NB4 (cell line): Measurements from ENCODE around the gene TSEN2.

Experiments used
- MYC ChIP-seq: IDR thresholded peaks from 2 replicates; pipeline ENCODE4 v1.6.1; 2011; ENCODE audit warnings: low read depth, low read length
- TF ChIP-seq, protein P1 (sequence below): IDR thresholded peaks from one replicate; pipeline ENCODE4 v1.5.1; 2012; ENCODE audit warnings: low read depth, low read length

- TF ChIP-seq, protein P1, sequence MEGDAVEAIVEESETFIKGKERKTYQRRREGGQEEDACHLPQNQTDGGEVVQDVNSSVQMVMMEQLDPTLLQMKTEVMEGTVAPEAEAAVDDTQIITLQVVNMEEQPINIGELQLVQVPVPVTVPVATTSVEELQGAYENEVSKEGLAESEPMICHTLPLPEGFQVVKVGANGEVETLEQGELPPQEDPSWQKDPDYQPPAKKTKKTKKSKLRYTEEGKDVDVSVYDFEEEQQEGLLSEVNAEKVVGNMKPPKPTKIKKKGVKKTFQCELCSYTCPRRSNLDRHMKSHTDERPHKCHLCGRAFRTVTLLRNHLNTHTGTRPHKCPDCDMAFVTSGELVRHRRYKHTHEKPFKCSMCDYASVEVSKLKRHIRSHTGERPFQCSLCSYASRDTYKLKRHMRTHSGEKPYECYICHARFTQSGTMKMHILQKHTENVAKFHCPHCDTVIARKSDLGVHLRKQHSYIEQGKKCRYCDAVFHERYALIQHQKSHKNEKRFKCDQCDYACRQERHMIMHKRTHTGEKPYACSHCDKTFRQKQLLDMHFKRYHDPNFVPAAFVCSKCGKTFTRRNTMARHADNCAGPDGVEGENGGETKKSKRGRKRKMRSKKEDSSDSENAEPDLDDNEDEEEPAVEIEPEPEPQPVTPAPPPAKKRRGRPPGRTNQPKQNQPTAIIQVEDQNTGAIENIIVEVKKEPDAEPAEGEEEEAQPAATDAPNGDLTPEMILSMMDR: no peak
- TF ChIP-seq MYC: no peak
These were observed 13.0 kb upstream of the TSEN2 start for GRCh38 chr3:12471241-12471640.
